Smooth muscle cell (in vitro differentiated cells): Measurements from ENCODE around the gene PODNL1. TPM values are rescaled to one million over a fixed set of nuclear protein-coding genes. Genes with fewer than 3 reads are reported as not detected.

Source experiments
- DNase-seq: peaks from one replicate; lab custom pipeline; 2025; ENCODE audit not compliant: unreplicated experiment; lab: John Stamatoyannopoulos, UW
- H2AFZ ChIP-seq: fragments of 200-600 bp; sonication (generic); 2 replicates; pipeline ENCODE4 v1.6.0; 2016; ENCODE audit warnings: antibody characterized with exemption, low read depth, mild to moderate bottlenecking
- H3F3A ChIP-seq: fragments of 200-600 bp; sonication (generic); 2 replicates; pipeline ENCODE4 v1.6.0; 2017; ENCODE audit warnings: antibody characterized with exemption, low read depth
- H3K27ac ChIP-seq: fragments of 200-600 bp; sonication (generic); 2 replicates; pipeline ENCODE4 v1.5.1; 2016; ENCODE audit warnings: low read depth, mild to moderate bottlenecking
- H3K27me3 ChIP-seq: fragments of 200-600 bp; sonication (generic); 2 replicates; pipeline ENCODE4 v1.6.1; 2016; ENCODE audit warnings: low read depth, mild to moderate bottlenecking
- H3K36me3 ChIP-seq: fragments of 200-600 bp; sonication (generic); 2 replicates; pipeline ENCODE4 v1.5.1; 2016; ENCODE audit warnings: low read depth
- H3K4me1 ChIP-seq: fragments of 200-600 bp; sonication (generic); 2 replicates; pipeline ENCODE4 v1.5.1; 2016; ENCODE audit warnings: low read depth
- H3K4me2 ChIP-seq: fragments of 200-600 bp; sonication (generic); 2 replicates; pipeline ENCODE4 v1.6.0; 2016; ENCODE audit warnings: mild to moderate bottlenecking
- H3K4me3 ChIP-seq: fragments of 200-600 bp; sonication (generic); 2 replicates; pipeline ENCODE4 v1.5.1; 2016; ENCODE audit warnings: mild to moderate bottlenecking
- H3K79me2 ChIP-seq: fragments of 200-600 bp; sonication (generic); 2 replicates; pipeline ENCODE4 v1.6.0; 2016; ENCODE audit warnings: low read depth, mild to moderate bottlenecking
- H3K9ac ChIP-seq: fragments of 200-600 bp; sonication (generic); 2 replicates; pipeline ENCODE4 v1.6.0; 2016; ENCODE audit warnings: low read depth
- H3K9me3 ChIP-seq: fragments of 200-600 bp; sonication (generic); replicated peaks from 2 replicates; pipeline ENCODE4 v1.5.1; 2016; ENCODE audit warnings: low read depth
- H4K20me1 ChIP-seq: fragments of 200-600 bp; sonication (generic); 2 replicates; pipeline ENCODE4 v1.6.0; 2016; ENCODE audit warnings: low read depth
- WGBS: methylation state at CpG from one replicate; pipeline ENCODE4 v1.1.7; 2016; ENCODE audit warnings: low lambda C conversion rate; 5-methylcytosine and 5-hydroxymethylcytosine counted together
- polyA plus RNA-seq: library from polyadenylated mRNA; unstranded; fragments of >200 nt; fragmentation: Nextera tagmentation; extraction: Ambion mirVana; gene quantifications from 2 replicates; pipeline ENCODE4 v1.2.1, GENCODE V29; 2016
- total RNA-seq: library from RNA; depleted of rRNA; stranded (reverse); fragments of >200 nt; gene quantifications from 2 replicates; pipeline ENCODE4 v1.2.3, GENCODE V29; 2014
- TF ChIP-seq, protein P1 (sequence below): fragments of 200-600 bp; sonication (generic); IDR thresholded peaks from 2 replicates; pipeline ENCODE4 v1.5.1; 2017; ENCODE audit warnings: borderline replicate concordance, mild to moderate bottlenecking, antibody characterized with exemption; ENCODE audit not compliant: insufficient read depth, poor library complexity, severe bottlenecking

PODNL1 gene
- total and polyA plus RNA-seq, 2 experiments from 2014 or later, result 8.9 to 53.9 TPM

DNA sequence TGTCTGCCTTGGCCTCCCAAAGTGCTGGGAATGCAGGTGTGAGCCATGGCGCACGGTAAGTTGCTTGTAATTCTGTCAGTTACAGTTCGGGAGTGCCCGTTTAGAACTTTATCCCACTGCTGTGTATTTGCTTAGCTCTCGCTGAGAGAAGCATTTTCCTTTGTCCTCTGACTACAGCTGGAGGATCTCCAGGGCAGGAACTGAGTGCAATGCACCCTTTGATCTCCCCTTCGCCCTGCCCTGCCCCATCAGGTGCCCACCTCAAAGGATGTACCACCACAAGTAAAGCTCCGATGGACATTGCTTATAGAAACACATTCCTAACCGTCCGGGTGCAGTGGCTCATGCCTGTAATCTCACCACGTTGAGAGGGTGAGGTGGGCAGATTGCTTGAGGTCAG is 38.8 kb downstream of the PODNL1 start:
- no peak overlapping the region for H3K4me3 ChIP-seq
- no peak overlapping the region for H3K9ac ChIP-seq
- H3K36me3 ChIP-seq, result no peaks in the 10 kb centered on the region
- no peaks in the 10 kb centered on the region for H4K20me1 ChIP-seq
- no peaks in the 10 kb centered on the region for H3K4me1 ChIP-seq
- WGBS, result 87% methylated on average over 10 of the region's 10 CpGs
- no peaks in the 10 kb centered on the region for H3F3A ChIP-seq
- no peak overlapping the region for H3K4me2 ChIP-seq
- no peaks in the 10 kb centered on the region for H3K27me3 ChIP-seq
- no peak overlapping the region for H3K27ac ChIP-seq
- DNase-seq, result no peak
- H2AFZ ChIP-seq, result no peak overlapping the region
- TF ChIP-seq, protein P1, sequence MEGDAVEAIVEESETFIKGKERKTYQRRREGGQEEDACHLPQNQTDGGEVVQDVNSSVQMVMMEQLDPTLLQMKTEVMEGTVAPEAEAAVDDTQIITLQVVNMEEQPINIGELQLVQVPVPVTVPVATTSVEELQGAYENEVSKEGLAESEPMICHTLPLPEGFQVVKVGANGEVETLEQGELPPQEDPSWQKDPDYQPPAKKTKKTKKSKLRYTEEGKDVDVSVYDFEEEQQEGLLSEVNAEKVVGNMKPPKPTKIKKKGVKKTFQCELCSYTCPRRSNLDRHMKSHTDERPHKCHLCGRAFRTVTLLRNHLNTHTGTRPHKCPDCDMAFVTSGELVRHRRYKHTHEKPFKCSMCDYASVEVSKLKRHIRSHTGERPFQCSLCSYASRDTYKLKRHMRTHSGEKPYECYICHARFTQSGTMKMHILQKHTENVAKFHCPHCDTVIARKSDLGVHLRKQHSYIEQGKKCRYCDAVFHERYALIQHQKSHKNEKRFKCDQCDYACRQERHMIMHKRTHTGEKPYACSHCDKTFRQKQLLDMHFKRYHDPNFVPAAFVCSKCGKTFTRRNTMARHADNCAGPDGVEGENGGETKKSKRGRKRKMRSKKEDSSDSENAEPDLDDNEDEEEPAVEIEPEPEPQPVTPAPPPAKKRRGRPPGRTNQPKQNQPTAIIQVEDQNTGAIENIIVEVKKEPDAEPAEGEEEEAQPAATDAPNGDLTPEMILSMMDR, result no peak
- H3K79me2 ChIP-seq, result no peaks in the 10 kb centered on the region
- H3K9me3 ChIP-seq, result no peaks in the 10 kb centered on the region

DNA sequence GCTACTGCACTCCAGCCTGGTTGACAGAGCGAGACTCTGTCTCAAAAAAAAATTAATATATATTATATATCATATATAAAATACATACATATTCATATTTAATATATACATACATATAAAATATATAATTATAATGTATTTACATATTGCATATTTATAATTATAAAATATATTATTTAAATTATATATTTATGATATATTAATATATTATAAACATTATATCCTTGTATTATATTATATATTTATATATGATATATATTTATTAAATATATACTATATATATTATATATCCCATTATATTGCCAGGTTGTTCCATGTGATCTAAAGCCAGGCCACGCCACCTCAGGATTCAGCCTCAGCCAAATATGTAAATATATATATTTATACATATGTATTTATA is 42.0 kb downstream of the PODNL1 start:
- TF ChIP-seq, protein P1, result no peak
- Histone ChIP-seq H3K27me3 (no peaks in the 10 kb centered on the region), H3K36me3 (no peaks in the 10 kb centered on the region), H3K4me2 (no peak overlapping the region), H4K20me1 (no peaks in the 10 kb centered on the region), H3K27ac (no peak overlapping the region), H3K4me1 (no peaks in the 10 kb centered on the region), H3F3A (no peaks in the 10 kb centered on the region), H3K9ac (no peak overlapping the region), H2AFZ (no peak overlapping the region), H3K4me3 (no peak overlapping the region), H3K79me2 (no peaks in the 10 kb centered on the region), H3K9me3 (no peaks in the 10 kb centered on the region)
- DNase-seq, result no peak
- 96% methylated on average over 2 of the region's 2 CpGs for WGBS

DNA sequence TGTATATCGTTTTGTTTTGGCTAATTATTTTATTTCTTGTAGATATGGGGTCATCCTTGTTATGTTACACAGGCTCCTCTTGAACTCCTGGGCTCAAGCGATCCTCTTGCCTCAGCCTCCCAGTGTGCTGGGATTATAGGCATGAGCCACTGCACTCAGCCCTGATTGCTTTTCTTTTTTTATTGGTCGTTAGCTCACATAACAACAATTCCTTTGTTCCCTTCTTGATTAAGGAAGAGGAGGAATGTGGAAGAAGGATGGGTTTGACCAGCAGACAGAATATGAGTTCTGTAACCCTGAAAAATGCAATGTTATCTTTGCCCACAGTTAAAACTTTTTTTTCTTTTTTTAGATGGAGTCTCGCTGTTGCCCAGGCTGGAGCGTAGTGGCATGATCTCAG is 43.7 kb downstream of the PODNL1 start:
- Histone ChIP-seq H3K4me2 (no peak overlapping the region), H2AFZ (no peak overlapping the region), H4K20me1 (no peaks in the 10 kb centered on the region), H3K79me2 (no peaks in the 10 kb centered on the region), H3F3A (no peaks in the 10 kb centered on the region), H3K9ac (no peak overlapping the region), H3K9me3 (no peaks in the 10 kb centered on the region), H3K27me3 (no peaks in the 10 kb centered on the region), H3K27ac (no peak overlapping the region), H3K4me1 (no peaks in the 10 kb centered on the region), H3K4me3 (no peak overlapping the region), H3K36me3 (no peaks in the 10 kb centered on the region)
- DNase-seq, result no peak
- WGBS, result 79% methylated on average over 5 of the region's 5 CpGs
- TF ChIP-seq, protein P1, result no peak

DNA sequence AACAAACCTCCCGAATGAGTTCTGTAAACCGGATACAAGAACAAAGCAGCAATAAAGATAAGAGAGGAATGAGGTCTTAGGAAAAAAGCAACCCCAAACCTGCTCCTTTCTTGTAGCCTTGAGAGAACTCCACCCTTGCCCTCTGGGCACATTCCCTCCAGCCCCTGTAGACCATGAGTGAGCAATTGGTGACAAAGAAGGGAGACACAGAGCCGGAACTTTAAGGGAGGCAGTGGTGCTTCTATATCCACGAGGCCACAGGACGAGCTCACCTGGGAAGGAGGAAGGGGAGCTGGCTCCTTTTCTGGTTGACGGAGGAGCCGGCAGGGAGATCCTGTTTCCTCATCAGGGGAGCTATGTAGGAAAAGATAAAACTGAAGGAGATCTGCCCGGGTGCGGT is 45.3 kb downstream of the PODNL1 start:
- Histone ChIP-seq H3K27ac (no peak overlapping the region), H4K20me1 (no peaks in the 10 kb centered on the region), H2AFZ (no peak overlapping the region), H3K4me2 (no peak overlapping the region), H3K4me1 (no peaks in the 10 kb centered on the region), H3K9me3 (no peaks in the 10 kb centered on the region), H3K79me2 (no peaks in the 10 kb centered on the region), H3K4me3 (no peak overlapping the region), H3F3A (no peaks in the 10 kb centered on the region), H3K9ac (no peak overlapping the region), H3K27me3 (no peaks in the 10 kb centered on the region), H3K36me3 (no peaks in the 10 kb centered on the region)
- WGBS, result 83% methylated on average over 9 of the region's 9 CpGs
- TF ChIP-seq, protein P1, result no peak
- no peak for DNase-seq
